ENCODE measurements around the gene RNU1-2.
"Not testable (repeated sequence)": the region's sequence is repeated elsewhere in the genome, so short reads cannot be mapped to it uniquely, and the experiment has no call there.

The RNU1-2 gene

GRCh38 chr1:16911851-16912721, 16.3 kb downstream of the RNU1-2 start:
- not testable (repeated sequence) for DNase-seq

GRCh38 chr1:16912742-16913141, 17.0 kb downstream of the RNU1-2 start:
- not testable (repeated sequence) for DNase-seq

- DNase-seq = no peak
These were observed 17.5 kb downstream of the RNU1-2 start for GRCh38 chr1:16913181-16913832.

GRCh38 chr1:16913833-16914662, 18.3 kb downstream of the RNU1-2 start:
- peak; percentile 59 for DNase-seq

GRCh38 chr1:16914928-16915626, 19.3 kb downstream of the RNU1-2 start:
- not testable (repeated sequence) for DNase-seq

GRCh38 chr1:16915627-16915973, 19.8 kb downstream of the RNU1-2 start:
- DNase-seq = no peak

- not testable (repeated sequence) for DNase-seq
These were observed 20.5 kb downstream of the RNU1-2 start for GRCh38 chr1:16916036-16916880.

- no peak for DNase-seq
These were observed 22.6 kb downstream of the RNU1-2 start for GRCh38 chr1:16918371-16918770.

- DNase-seq = not testable (repeated sequence)
These were observed 23.3 kb downstream of the RNU1-2 start for GRCh38 chr1:16918936-16919665.

GRCh38 chr1:16920951-16921350, 25.2 kb downstream of the RNU1-2 start:
- no peak for DNase-seq

- no peak for DNase-seq
These were observed 25.8 kb downstream of the RNU1-2 start, which contains the start of gene CROCC for GRCh38 chr1:16921391-16922185. TSS of gene CROCC (plus strand) at chr1:16921931. CDS start at chr1:16922019, 88 bp downstream.

- no peak for DNase-seq
These were observed 26.7 kb downstream of the RNU1-2 start for GRCh38 chr1:16922466-16922865.

GRCh38 chr1:16922885-16923431, 27.2 kb downstream of the RNU1-2 start:
- DNase-seq = no peak

- no peak for DNase-seq
These were observed 28.6 kb downstream of the RNU1-2 start for GRCh38 chr1:16924216-16924918.

- no peak for DNase-seq
These were observed 29.2 kb downstream of the RNU1-2 start for GRCh38 chr1:16924919-16925477.

GRCh38 chr1:16925635-16926490, 30.1 kb downstream of the RNU1-2 start:
- no peak for DNase-seq

- peak; percentile 84 for DNase-seq
These were observed 30.8 kb downstream of the RNU1-2 start for GRCh38 chr1:16926491-16927073.

Data from NCI-H1417 treated with DMSO at 0.1 percent for 48 hours (cell line).